ENCODE data around the gene DPP6.
"Not testable (repeated sequence)": the region's sequence is repeated elsewhere in the genome, so short reads cannot be mapped to it uniquely, and the experiment has no call there.

Gene DPP6

GRCh38 chr7:154148791-154149516 is 96.8 kb downstream of the DPP6 start:
- not testable (repeated sequence) for DNase-seq

GRCh38 chr7:154150656-154151055 is 98.5 kb downstream of the DPP6 start:
- DNase-seq: not testable (repeated sequence)

GRCh38 chr7:154151306-154151705 is 99.1 kb downstream of the DPP6 start:
- not testable (repeated sequence) for DNase-seq

- not testable (repeated sequence) for DNase-seq
Observed at GRCh38 chr7:154155928-154156327, 103.7 kb downstream of the DPP6 start.

GRCh38 chr7:154162921-154163320 is 110.7 kb downstream of the DPP6 start:
- not testable (repeated sequence) for DNase-seq

- DNase-seq: not testable (repeated sequence)
Observed at GRCh38 chr7:154163642-154164041, 111.4 kb downstream of the DPP6 start.

- DNase-seq: no peak
Observed at GRCh38 chr7:154167051-154167450, 114.9 kb downstream of the DPP6 start.

GRCh38 chr7:154167807-154168206 is 115.6 kb downstream of the DPP6 start:
- DNase-seq: no peak

- no peak for DNase-seq
Observed at GRCh38 chr7:154171422-154171821, 119.2 kb downstream of the DPP6 start.

- no peak for DNase-seq
Observed at GRCh38 chr7:154172236-154172635, 120.0 kb downstream of the DPP6 start.

- no peak for DNase-seq
Observed at GRCh38 chr7:154177584-154177983, 125.4 kb downstream of the DPP6 start.

- no peak for DNase-seq
Observed at GRCh38 chr7:154178895-154179294, 126.7 kb downstream of the DPP6 start.

- DNase-seq: no peak
Observed at GRCh38 chr7:154183482-154183881, 131.3 kb downstream of the DPP6 start.

- no peak for DNase-seq
Observed at GRCh38 chr7:154183946-154184345, 131.7 kb downstream of the DPP6 start.

GRCh38 chr7:154186811-154187210 is 134.6 kb downstream of the DPP6 start:
- DNase-seq: no peak

- no peak for DNase-seq
Observed at GRCh38 chr7:154188330-154188729, 136.1 kb downstream of the DPP6 start.

- no peak for DNase-seq
Observed at GRCh38 chr7:154195266-154195665, 143.1 kb downstream of the DPP6 start.

- DNase-seq: no peak
Observed at GRCh38 chr7:154198481-154198880, 146.3 kb downstream of the DPP6 start.

GRCh38 chr7:154200241-154200640 is 148.0 kb downstream of the DPP6 start:
- no peak for DNase-seq

- no peak for DNase-seq
Observed at GRCh38 chr7:154202002-154202401, 149.8 kb downstream of the DPP6 start.

- no peak for DNase-seq
Observed at GRCh38 chr7:154204046-154204445, 151.8 kb downstream of the DPP6 start.

- DNase-seq: no peak
Observed at GRCh38 chr7:154212861-154213260, 160.7 kb downstream of the DPP6 start.

- DNase-seq: no peak
Observed at GRCh38 chr7:154217688-154218340, 165.6 kb downstream of the DPP6 start.

GRCh38 chr7:154231732-154232131 is 179.5 kb downstream of the DPP6 start:
- DNase-seq: no peak
